Mammary epithelial cell (primary cell): ENCODE results near the gene GLTPD2.

Experiments
- CTCF ChIP-seq, 2 donors: IDR thresholded peaks in 1 of 2; conservative IDR thresholded peaks in 1 of 2; 2 replicates each; pipeline ENCODE4 v1.5.1; 2011 to 2012; ENCODE audit warnings: inconsistent platforms in 2 of 2, low read length in 2 of 2, mild to moderate bottlenecking in 2 of 2, control low read depth in 1 of 2, low read depth in 1 of 2; ENCODE audit not compliant: insufficient read depth in 1 of 2; ENCODE audit errors: extremely low read depth in 1 of 2
- EZH2 ChIP-seq: IDR thresholded peaks from 2 replicates; pipeline ENCODE4 v1.6.1; 2012; ENCODE audit warnings: low read length, inconsistent platforms, borderline replicate concordance

- TF ChIP-seq CTCF (conservative IDR thresholded peaks at IDR 0.05 in 1 of 2, IDR thresholded peaks at IDR 0.05 in 1 of 2; ENCODE audit: extremely low read depth in 1 of 2, insufficient read depth in 1 of 2, low read depth in 1 of 2, low read length in 2 of 2) (peak in 1 of 2 donors; percentile 25), EZH2 (no peak)
Observed at GRCh38 chr17:4808378-4808767, 19.6 kb downstream of the GLTPD2 start.
